GM21786 (cell line): Measurements from ENCODE around the gene HDAC11.
"Not testable (repeated sequence)": the region's sequence is repeated elsewhere in the genome, so short reads cannot be mapped to it uniquely, and the experiment has no call there.

Source experiments
- ATAC-seq: cut with Tn5 transposase; IDR thresholded peaks from one replicate; pipeline ENCODE4 v1.9.1; 2021; ENCODE audit not compliant: unreplicated experiment

The HDAC11 gene

GRCh38 chr3:13479582-13480339 lies at the start of gene HDAC11:
HDAC11 (plus strand) TSS chr3:13480306; CDS start chr3:13480348, 42 bp downstream.
- ATAC-seq, result peak; percentile 97

- ATAC-seq, result not testable (repeated sequence)
These were observed 49.7 kb upstream of the HDAC11 start for GRCh38 chr3:13430411-13430875.

- ATAC-seq, result no peak
These were observed 48.0 kb upstream of the HDAC11 start for GRCh38 chr3:13432093-13432492.

- no peak for ATAC-seq
These were observed 46.2 kb upstream of the HDAC11 start for GRCh38 chr3:13433912-13434311.

GRCh38 chr3:13436213-13436612 lies 43.9 kb upstream of the HDAC11 start:
- not testable (repeated sequence) for ATAC-seq

- ATAC-seq, result no peak
These were observed 39.8 kb upstream of the HDAC11 start for GRCh38 chr3:13440204-13440817.

GRCh38 chr3:13442882-13443281 lies 37.2 kb upstream of the HDAC11 start:
- ATAC-seq, result not testable (repeated sequence)

- ATAC-seq, result no peak
These were observed 28.8 kb upstream of the HDAC11 start for GRCh38 chr3:13451301-13451673.

GRCh38 chr3:13452490-13453335 lies 27.4 kb upstream of the HDAC11 start:
- ATAC-seq, result no peak

- no peak for ATAC-seq
These were observed 24.5 kb upstream of the HDAC11 start for GRCh38 chr3:13455644-13456043.

- no peak for ATAC-seq
These were observed 22.5 kb upstream of the HDAC11 start for GRCh38 chr3:13457593-13457992.

- no peak for ATAC-seq
These were observed 20.3 kb upstream of the HDAC11 start for GRCh38 chr3:13459605-13460340.

GRCh38 chr3:13460341-13460736 lies 19.8 kb upstream of the HDAC11 start:
- no peak for ATAC-seq

- ATAC-seq, result peak; percentile 72
These were observed 18.7 kb upstream of the HDAC11 start for GRCh38 chr3:13461169-13462124.

GRCh38 chr3:13462125-13462629 lies 17.9 kb upstream of the HDAC11 start:
- ATAC-seq, result no peak

GRCh38 chr3:13462822-13463221 lies 17.3 kb upstream of the HDAC11 start:
- ATAC-seq, result no peak

- ATAC-seq, result no peak
These were observed 16.3 kb upstream of the HDAC11 start for GRCh38 chr3:13463618-13464400.

GRCh38 chr3:13465236-13465873 lies 14.8 kb upstream of the HDAC11 start:
- no peak for ATAC-seq
